A673 (cell line): Measurements from ENCODE around the gene ATXN2. TPM values are rescaled to one million over a fixed set of nuclear protein-coding genes. Genes with fewer than 3 reads are reported as not detected.

ENCODE experiments used
- BruUV-seq: library from RNA; stranded (reverse); fragments of 400-500 nt; replicated peaks from 2 replicates; lab custom pipeline; 2021; lab: Mats Ljungman, UMichigan
- CTCF ChIA-PET: fragments of 300-600 bp; sonication (Branson Sonifier 250); formaldehyde crosslinking; loops from one replicate; lab custom pipeline; 2022; ENCODE audit warnings: antibody characterized with exemption; lab: Charles Lee
- POLR2A ChIA-PET: fragments of 300-600 bp; sonication (Branson Sonifier 250); formaldehyde crosslinking; loops from one replicate; lab custom pipeline; 2022; ENCODE audit warnings: antibody characterized with exemption; ENCODE audit not compliant: low non-redundant PET; lab: Charles Lee
- DNase-seq: peaks from one replicate; pipeline ENCODE4 v3.0.0-alpha.2; 2015; ENCODE audit warnings: low spot score
- H3K27ac ChIP-seq: fragments of 200-600 bp; sonication (generic); 2 replicates; pipeline ENCODE4 v1.5.1; 2016; ENCODE audit warnings: mixed run types, low read depth, mild to moderate bottlenecking, mixed read lengths, antibody characterized with exemption, low read length; ENCODE audit not compliant: poor library complexity, severe bottlenecking
- H3K27me3 ChIP-seq: fragments of 200-600 bp; sonication (generic); replicated peaks from 2 replicates; pipeline ENCODE4 v1.6.1; 2017; ENCODE audit warnings: mixed run types, low read depth, mild to moderate bottlenecking, mixed read lengths, antibody characterized with exemption, low read length; ENCODE audit not compliant: insufficient read depth, poor library complexity
- H3K36me3 ChIP-seq: fragments of 200-600 bp; sonication (generic); 2 replicates; pipeline ENCODE4 v1.6.1; 2016; ENCODE audit warnings: mixed run types, mild to moderate bottlenecking, mixed read lengths, antibody characterized with exemption, low read length; ENCODE audit not compliant: insufficient read depth, poor library complexity, severe bottlenecking
- H3K4me1 ChIP-seq: fragments of 200-600 bp; sonication (generic); 2 replicates; pipeline ENCODE4 v1.6.1; 2017; ENCODE audit warnings: mixed run types, mild to moderate bottlenecking, mixed read lengths, antibody characterized with exemption, low read length; ENCODE audit not compliant: insufficient read depth, poor library complexity, severe bottlenecking
- H3K4me3 ChIP-seq: fragments of 200-600 bp; sonication (generic); 2 replicates; pipeline ENCODE4 v1.5.1; 2016; ENCODE audit warnings: low read depth, mixed run types, mild to moderate bottlenecking, mixed read lengths, low read length; ENCODE audit not compliant: poor library complexity, severe bottlenecking
- H3K9me3 ChIP-seq: fragments of 200-600 bp; sonication (generic); 2 replicates; pipeline ENCODE4 v1.6.1; 2016; ENCODE audit warnings: mixed run types, low read depth, mild to moderate bottlenecking, mixed read lengths, antibody characterized with exemption, low read length; ENCODE audit not compliant: poor library complexity, severe bottlenecking
- EZH2 ChIP-seq: fragments of 200-600 bp; sonication (generic); IDR thresholded peaks from 2 replicates; pipeline ENCODE4 v1.6.1; 2017; ENCODE audit warnings: borderline replicate concordance, low read depth, mild to moderate bottlenecking, mixed read lengths, antibody characterized with exemption, low read length; ENCODE audit not compliant: poor library complexity, severe bottlenecking
- intact Hi-C: fragments of 100-400 bp; cut with micrococcal nuclease; formaldehyde crosslinking; loops from one replicate; pipeline ENCODE4 v1.10.0; 2022; ENCODE audit not compliant: unreplicated experiment
- total RNA-seq: library from RNA; stranded (reverse); gene quantifications from 2 replicates; pipeline ENCODE4 v1.2.3, GENCODE V29; 2021
- TF ChIP-seq, protein P1 (sequence below): fragments of 300-800, 200-600 bp; sonication (generic); conservative IDR thresholded peaks from 2 replicates; pipeline ENCODE4 v1.5.1; 2017; ENCODE audit warnings: low read depth, mild to moderate bottlenecking, antibody characterized with exemption, low read length, moderate library complexity, mixed read lengths

ATXN2 gene
- total RNA-seq, 1 experiment from 2014 or later = 94.4 TPM

DNA sequence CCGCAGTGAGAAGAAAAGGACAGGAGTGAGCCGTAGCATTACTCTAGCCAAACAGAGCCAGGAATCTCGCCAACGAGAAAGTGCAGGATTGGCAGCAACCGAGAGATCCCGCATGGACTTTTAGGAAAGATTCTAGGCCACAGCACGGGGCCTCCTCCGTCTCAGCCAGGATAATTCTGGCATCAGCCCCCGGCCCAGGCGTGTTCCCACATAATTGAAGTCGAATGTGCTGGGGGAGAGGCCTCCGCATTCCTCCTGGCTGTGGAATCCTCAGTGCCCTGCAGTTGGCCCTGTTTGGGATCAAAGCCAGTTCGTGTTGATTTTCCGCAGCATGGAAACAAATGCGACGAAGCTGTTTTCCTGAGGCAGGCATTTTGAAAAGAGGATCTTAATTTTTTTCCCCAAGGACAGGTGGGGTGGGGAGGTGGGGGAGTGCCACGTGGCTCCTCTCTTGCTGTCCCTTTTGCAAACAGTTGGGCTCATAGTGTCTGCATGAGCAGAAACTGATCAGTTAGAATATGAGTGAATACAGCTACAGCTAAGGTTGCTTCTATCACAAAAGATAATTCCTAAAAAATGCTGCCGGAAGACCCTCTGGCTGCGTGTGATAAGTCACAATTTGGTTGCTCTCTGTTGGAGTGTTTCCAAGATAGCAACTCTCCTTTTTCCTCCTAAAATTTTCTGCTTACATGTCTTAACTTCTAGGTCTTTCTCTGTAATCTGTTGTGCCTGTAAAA is 37.3 kb upstream of the ATXN2 start:
- BruUV-seq = no TSS peak
- Histone ChIP-seq H3K4me3 (no peak overlapping the region), H3K36me3 (no peaks in the 10 kb centered on the region), H3K27me3 (no peaks in the 10 kb centered on the region), H3K27ac (peak overlapping the region; percentile 89), H3K4me1 (peaks cover 25% of the 10 kb centered on the region), H3K9me3 (no peaks in the 10 kb centered on the region)
- ChIA-PET POLR2A (interaction anchor here (0.6 to 0.7 kb wide), 2 partner anchors 170 to 381 kb away, joined by 3 to 6 read pairs; no protein-coding TSS in a partner anchor), CTCF (no interaction called here)
- intact Hi-C loops = no loop called here
- no peak for TF ChIP-seq EZH2
- TF ChIP-seq, protein P1, sequence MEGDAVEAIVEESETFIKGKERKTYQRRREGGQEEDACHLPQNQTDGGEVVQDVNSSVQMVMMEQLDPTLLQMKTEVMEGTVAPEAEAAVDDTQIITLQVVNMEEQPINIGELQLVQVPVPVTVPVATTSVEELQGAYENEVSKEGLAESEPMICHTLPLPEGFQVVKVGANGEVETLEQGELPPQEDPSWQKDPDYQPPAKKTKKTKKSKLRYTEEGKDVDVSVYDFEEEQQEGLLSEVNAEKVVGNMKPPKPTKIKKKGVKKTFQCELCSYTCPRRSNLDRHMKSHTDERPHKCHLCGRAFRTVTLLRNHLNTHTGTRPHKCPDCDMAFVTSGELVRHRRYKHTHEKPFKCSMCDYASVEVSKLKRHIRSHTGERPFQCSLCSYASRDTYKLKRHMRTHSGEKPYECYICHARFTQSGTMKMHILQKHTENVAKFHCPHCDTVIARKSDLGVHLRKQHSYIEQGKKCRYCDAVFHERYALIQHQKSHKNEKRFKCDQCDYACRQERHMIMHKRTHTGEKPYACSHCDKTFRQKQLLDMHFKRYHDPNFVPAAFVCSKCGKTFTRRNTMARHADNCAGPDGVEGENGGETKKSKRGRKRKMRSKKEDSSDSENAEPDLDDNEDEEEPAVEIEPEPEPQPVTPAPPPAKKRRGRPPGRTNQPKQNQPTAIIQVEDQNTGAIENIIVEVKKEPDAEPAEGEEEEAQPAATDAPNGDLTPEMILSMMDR = no peak
- peak; percentile 65 for DNase-seq

DNA sequence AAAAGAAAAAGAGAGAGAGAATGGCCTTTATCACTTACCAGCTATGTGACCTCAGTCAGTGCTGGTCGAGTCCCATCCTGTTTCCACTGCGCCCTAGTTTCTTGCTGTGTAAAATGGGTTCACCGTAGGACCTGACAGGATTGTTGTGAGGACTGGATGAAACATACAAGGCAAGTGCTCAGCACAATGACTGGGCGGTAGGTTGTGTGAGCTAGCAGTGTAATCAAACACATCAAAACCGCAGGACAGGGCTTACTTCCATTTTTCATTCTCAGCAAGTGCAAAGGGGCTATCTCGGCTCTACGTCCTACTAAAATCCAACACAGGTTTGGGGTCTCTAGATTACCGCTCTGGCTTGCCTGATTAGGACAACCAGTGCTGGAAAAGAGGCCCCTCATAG is 36.4 kb upstream of the ATXN2 start:
- POLR2A ChIA-PET = no interaction called here
- peak overlapping the region; percentile 89 for H3K27ac ChIP-seq
- H3K27me3 ChIP-seq = no peaks in the 10 kb centered on the region
- H3K4me1 ChIP-seq = peaks cover 25% of the 10 kb centered on the region
- intact Hi-C loops = no loop called here
- CTCF ChIA-PET = no interaction called here
- no peaks in the 10 kb centered on the region for H3K9me3 ChIP-seq
- no TSS peak for BruUV-seq
- TF ChIP-seq, protein P1 = no peak
- no peak for TF ChIP-seq EZH2
- no peaks in the 10 kb centered on the region for H3K36me3 ChIP-seq
- no peak overlapping the region for H3K4me3 ChIP-seq
- DNase-seq = peak; percentile 3

DNA sequence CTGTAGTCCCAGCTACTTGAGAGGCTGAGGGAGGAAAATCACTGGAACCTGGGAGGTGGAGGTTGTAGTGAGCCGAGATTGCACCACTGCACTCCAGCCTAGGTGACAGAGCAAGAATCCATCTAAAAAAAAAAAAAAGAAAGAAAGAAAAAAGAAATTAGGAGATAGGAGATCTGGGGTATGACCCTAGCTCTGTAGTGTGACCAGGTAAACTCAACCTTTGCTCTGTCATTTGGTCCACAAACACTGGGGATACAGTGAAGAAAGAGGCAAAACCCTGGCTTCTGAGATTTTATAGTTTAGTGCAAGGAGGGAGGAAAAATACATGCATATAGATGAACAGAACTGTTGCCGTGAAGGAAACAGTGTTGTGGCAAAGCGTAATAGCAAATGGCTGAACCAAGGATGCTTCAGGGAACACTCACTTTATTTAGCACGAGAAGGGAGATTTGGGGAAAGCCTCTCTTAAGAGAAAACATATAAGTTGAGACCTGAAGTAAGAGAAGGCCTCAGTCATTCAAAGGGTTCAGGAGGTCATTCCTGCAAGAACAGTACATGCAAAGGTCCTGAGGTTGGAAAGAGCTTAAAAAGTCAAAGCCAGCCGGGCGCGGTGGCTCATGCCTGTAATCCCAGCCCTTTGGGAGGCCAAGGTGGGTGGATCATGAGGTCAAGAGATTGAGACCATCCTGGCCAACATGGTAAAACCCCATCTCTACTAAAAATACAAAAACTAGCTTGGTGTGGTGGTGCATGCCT is 29.6 kb upstream of the ATXN2 start:
- Histone ChIP-seq H3K27ac (no peak overlapping the region), H3K4me1 (no peaks in the 10 kb centered on the region), H3K4me3 (no peak overlapping the region), H3K9me3 (no peaks in the 10 kb centered on the region), H3K27me3 (no peaks in the 10 kb centered on the region), H3K36me3 (no peaks in the 10 kb centered on the region)
- ChIA-PET CTCF (interaction anchor here (0.6 kb wide), 1 partner anchor 194 kb away, joined by 4 read pairs; no protein-coding TSS in a partner anchor), POLR2A (no interaction called here)
- BruUV-seq = no TSS peak
- intact Hi-C loops = no loop called here
- TF ChIP-seq EZH2 = no peak
- DNase-seq = no peak
